Activated CD4-positive, alpha-beta T cell treated with anti-CD3 and anti-CD28 coated beads, Interleukin-2, amount 50 U/mL, for 48 hours (primary cell): ENCODE data around the gene RPTOR.

ENCODE experiments used
- DNase-seq, 2 experiments: peaks; one replicate each; pipeline ENCODE4 v3.0.0-alpha.2; 2020

The RPTOR gene

GRCh38 chr17:80923211-80924110, 378.8 kb downstream of the RPTOR start:
- DNase-seq, result no peak

GRCh38 chr17:80924111-80924806, 379.6 kb downstream of the RPTOR start:
- DNase-seq, result no peak

GRCh38 chr17:80924807-80925610, 380.4 kb downstream of the RPTOR start:
- DNase-seq, result no peak

GRCh38 chr17:80925688-80926335, 381.2 kb downstream of the RPTOR start:
- DNase-seq, result no peak

- no peak for DNase-seq
These were observed 382.1 kb downstream of the RPTOR start for GRCh38 chr17:80926591-80927250.

- DNase-seq, result no peak
These were observed 383.2 kb downstream of the RPTOR start for GRCh38 chr17:80927791-80928216.

GRCh38 chr17:80929449-80929848, 384.8 kb downstream of the RPTOR start:
- DNase-seq, result no peak

GRCh38 chr17:80930335-80931279, 386.0 kb downstream of the RPTOR start:
- no peak for DNase-seq

- no peak for DNase-seq
These were observed 387.0 kb downstream of the RPTOR start for GRCh38 chr17:80931421-80932265.

- no peak for DNase-seq
These were observed 390.9 kb downstream of the RPTOR start for GRCh38 chr17:80935526-80935925.

- no peak for DNase-seq
These were observed 391.6 kb downstream of the RPTOR start for GRCh38 chr17:80936218-80936617.

- no peak for DNase-seq
These were observed 392.1 kb downstream of the RPTOR start for GRCh38 chr17:80936723-80937122.

GRCh38 chr17:80937462-80938381, 393.1 kb downstream of the RPTOR start:
- DNase-seq, result no peak

- DNase-seq, result peak; percentile 25 to 49
These were observed 393.9 kb downstream of the RPTOR start for GRCh38 chr17:80938556-80938955.

- no peak for DNase-seq
These were observed 394.8 kb downstream of the RPTOR start for GRCh38 chr17:80939151-80940145.

- no peak for DNase-seq
These were observed 395.8 kb downstream of the RPTOR start for GRCh38 chr17:80940171-80941123.
